ENCODE data around the gene CDH18. TPM values are rescaled to one million over a fixed set of nuclear protein-coding genes. Genes with fewer than 3 reads are reported as not detected.

The CDH18 gene
- total and polyA plus RNA-seq, 2 donors (not counting 3 experiments of a cell fraction or from before 2014, with no cell fraction given), result 0.06 TPM; not detected in 1

DNA sequence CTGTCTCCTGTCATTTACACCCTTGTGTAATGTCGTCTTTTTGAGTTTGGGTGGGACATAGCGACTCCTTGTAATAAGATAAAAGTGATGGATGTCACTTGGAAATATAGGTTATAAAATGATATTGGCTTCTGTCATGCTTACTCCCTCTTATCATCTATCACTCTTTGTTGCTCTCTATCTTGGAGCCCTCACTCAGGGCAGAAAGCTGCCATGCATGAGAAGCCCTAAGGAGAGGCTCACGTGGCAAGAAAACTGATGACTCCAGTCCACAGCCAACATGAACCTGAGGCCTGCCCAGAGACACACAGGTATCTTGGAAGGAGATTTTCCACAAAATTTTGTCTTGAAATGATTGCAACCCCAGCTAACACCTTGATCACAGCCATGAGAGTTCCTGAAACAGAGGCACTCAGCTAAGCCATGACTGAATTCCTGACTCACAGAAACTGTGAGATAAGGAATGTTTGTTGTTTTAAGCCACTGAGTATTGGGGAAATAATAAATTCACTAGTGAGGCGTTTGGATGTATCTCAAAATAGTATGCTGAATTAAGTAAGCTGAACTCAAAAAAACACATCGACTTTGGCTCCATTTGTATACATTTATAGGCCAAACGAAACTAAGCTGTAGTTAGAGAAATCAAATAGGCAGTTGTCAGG lies 216.7 kb downstream of the CDH18 start:
- no TSS peak for BruUV-seq (replicated peaks)

More for the DNA sequence above, 216.7 kb downstream of the CDH18 start:
- dilution Hi-C loops (cut with MboI; ENCODE audit: extremely low pct_ligation_motif_present, low sequenced_read_pairs), result no loop called here
- Histone ChIP-seq H3K4me1 (ENCODE audit: control insufficient read depth, extremely low read depth, insufficient read depth, low read length) (peaks cover 51% of the 10 kb centered on the region), H3K9ac (replicated peaks; ENCODE audit: extremely low read depth, insufficient read depth, low read length) (no peak overlapping the region), H3K27me3 (ENCODE audit: control insufficient read depth in 2 of 2, insufficient read depth in 2 of 2, low read length in 2 of 2) (no peaks in the 10 kb centered on the region), H3K4me3 (replicated peaks in 1 of 3; ENCODE audit: insufficient read depth in 1 of 3, low read depth in 1 of 3, low read length in 3 of 3) (no peak overlapping the region), H3K4me2 (ENCODE audit: insufficient read depth, low read length) (peak overlapping the region; percentile 69), H3K9me3 (replicated peaks; ENCODE audit: control insufficient read depth, insufficient read depth, low read length) (no peaks in the 10 kb centered on the region), H4K20me1 (replicated peaks; ENCODE audit: control insufficient read depth, extremely low read depth, insufficient read depth, low read length) (no peaks in the 10 kb centered on the region), H2AFZ (ENCODE audit: low read depth, low read length) (peak overlapping the region; percentile 57), H3K27ac (ENCODE audit: insufficient read depth, low read depth, low read length) (peak overlapping the region; percentile 22), H3K9me1 (replicated peaks; ENCODE audit: control insufficient read depth, extremely low read depth, insufficient read depth, low read length) (no peaks in the 10 kb centered on the region), H3K79me2 (ENCODE audit: control insufficient read depth, insufficient read depth, low read length) (no peaks in the 10 kb centered on the region), H3K36me3 (ENCODE audit: control insufficient read depth in 2 of 2, extremely low read depth in 1 of 2, insufficient read depth in 2 of 2, low read length in 2 of 2) (no peaks in the 10 kb centered on the region)
- intact Hi-C loops (cut with micrococcal nuclease), result no loop called here
- ChIA-PET POLR2A (no interaction called here), CTCF (interaction anchor here (0.7 to 1.7 kb wide), 2 partner anchors 11 to 25 kb away, joined by 3 to 4 read pairs; no protein-coding TSS in a partner anchor)
- peak; percentile 87 for DNase-seq (ENCODE audit: low read depth, low spot score)
- peak; percentile 66 for TF ChIP-seq GATA2 (IDR thresholded peaks at IDR 0.05; ENCODE audit: insufficient read depth, insufficient read length, low read depth, low read length)
- peak; percentile 20 for TF ChIP-seq JUN (IDR thresholded peaks at IDR 0.05; ENCODE audit: borderline replicate concordance, insufficient read depth, insufficient read length, low read depth)
- TF ChIP-seq POLR2A (IDR thresholded peaks at IDR 0.05; ENCODE audit: low read depth, low read length), result no peak
- TF ChIP-seq, protein P1, sequence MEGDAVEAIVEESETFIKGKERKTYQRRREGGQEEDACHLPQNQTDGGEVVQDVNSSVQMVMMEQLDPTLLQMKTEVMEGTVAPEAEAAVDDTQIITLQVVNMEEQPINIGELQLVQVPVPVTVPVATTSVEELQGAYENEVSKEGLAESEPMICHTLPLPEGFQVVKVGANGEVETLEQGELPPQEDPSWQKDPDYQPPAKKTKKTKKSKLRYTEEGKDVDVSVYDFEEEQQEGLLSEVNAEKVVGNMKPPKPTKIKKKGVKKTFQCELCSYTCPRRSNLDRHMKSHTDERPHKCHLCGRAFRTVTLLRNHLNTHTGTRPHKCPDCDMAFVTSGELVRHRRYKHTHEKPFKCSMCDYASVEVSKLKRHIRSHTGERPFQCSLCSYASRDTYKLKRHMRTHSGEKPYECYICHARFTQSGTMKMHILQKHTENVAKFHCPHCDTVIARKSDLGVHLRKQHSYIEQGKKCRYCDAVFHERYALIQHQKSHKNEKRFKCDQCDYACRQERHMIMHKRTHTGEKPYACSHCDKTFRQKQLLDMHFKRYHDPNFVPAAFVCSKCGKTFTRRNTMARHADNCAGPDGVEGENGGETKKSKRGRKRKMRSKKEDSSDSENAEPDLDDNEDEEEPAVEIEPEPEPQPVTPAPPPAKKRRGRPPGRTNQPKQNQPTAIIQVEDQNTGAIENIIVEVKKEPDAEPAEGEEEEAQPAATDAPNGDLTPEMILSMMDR (IDR thresholded peaks at IDR 0.05; ENCODE audit: extremely low read depth in 1 of 2, insufficient read depth in 1 of 2, low read depth in 1 of 2, low read length in 2 of 2), result no peak
- peak; percentile 30 for TF ChIP-seq FOS (IDR thresholded peaks at IDR 0.05; ENCODE audit: borderline replicate concordance, insufficient read depth, low read length)
- peak; percentile 93 for FAIRE-seq

All from endothelial cell of umbilical vein (primary cell).